GM18520 (cell line): ENCODE measurements around the gene RANBP10.

Experiments used
- ATAC-seq: cut with Tn5 transposase; IDR thresholded peaks from one replicate; pipeline ENCODE4 v1.9.1; 2021; ENCODE audit not compliant: unreplicated experiment

RANBP10 gene

DNA sequence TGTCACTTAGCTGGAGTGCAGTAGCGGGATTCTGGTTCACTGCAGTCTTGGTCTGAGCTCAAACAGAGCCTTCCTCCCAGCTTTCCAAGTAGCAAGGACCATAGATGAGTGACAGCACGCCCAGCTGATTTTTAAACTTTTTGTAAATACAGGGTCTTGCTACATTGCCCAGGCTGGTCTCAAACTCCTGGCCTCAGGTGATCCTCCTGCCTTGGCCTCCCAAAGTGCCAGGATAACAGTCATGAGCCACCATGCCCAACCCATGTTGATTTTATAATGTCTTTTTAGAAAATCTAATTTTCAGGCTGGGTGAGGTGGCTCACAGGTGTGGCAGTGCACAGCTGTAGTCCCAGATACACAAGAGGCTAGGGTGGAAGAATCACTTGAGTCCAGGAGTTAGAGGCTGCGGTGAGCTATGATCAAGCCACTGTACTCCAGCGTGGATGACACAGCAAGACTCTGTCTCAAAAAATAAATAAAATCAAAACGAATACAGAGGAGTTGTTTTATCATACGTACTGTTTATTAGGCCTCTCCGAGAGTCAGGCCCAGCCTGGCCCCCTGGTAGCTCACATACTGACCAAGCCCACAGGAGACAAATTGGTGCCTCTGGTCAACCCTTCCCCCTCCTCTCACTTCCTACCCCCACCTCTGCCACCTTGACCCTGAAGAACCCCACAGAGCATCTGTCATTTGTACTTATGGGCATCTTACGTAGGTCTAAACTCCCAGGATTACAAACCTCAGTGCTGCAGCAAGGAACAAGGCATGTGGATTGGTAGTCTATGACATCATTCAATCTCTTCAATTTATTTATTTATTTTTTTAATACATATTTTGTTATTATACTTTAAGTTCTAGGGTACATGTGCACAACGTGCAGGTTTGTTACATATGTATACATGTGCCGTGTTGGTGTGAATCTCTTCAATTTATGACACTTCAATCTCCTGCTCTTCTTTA lies 126.1 kb downstream of the RANBP10 start:
- ATAC-seq: no peak

GRCh38 chr16:67678354-67679023 lies 127.9 kb downstream of the RANBP10 start:
- no peak for ATAC-seq

GRCh38 chr16:67677712-67678111 lies 128.6 kb downstream of the RANBP10 start:
- ATAC-seq: no peak

GRCh38 chr16:67676939-67677338 lies 129.4 kb downstream of the RANBP10 start:
- ATAC-seq: no peak

GRCh38 chr16:67676516-67676915 lies 129.8 kb downstream of the RANBP10 start:
- ATAC-seq: no peak

- no peak for ATAC-seq
Observed at GRCh38 chr16:67675999-67676398, 130.4 kb downstream of the RANBP10 start.

DNA sequence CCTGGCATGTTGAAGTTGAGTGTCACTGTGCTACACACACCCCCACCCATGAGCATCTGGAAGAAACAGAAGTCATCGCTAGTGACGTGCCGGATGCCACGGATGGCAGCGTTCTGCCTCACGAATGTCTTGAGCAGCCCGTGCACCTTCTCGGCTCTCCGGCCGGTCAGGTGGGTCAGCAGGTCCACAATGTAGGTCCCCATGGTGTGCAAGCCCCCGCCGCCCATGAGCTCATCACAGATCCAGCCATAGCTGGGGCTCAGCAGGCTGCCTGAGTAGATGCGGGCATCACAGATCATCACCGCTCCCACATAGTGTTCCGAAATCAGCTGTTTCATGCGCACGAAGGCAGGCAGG lies 130.8 kb downstream of the RANBP10 start:
- no peak for ATAC-seq

- no peak for ATAC-seq
Observed at GRCh38 chr16:67674851-67675578, 131.3 kb downstream of the RANBP10 start.

DNA sequence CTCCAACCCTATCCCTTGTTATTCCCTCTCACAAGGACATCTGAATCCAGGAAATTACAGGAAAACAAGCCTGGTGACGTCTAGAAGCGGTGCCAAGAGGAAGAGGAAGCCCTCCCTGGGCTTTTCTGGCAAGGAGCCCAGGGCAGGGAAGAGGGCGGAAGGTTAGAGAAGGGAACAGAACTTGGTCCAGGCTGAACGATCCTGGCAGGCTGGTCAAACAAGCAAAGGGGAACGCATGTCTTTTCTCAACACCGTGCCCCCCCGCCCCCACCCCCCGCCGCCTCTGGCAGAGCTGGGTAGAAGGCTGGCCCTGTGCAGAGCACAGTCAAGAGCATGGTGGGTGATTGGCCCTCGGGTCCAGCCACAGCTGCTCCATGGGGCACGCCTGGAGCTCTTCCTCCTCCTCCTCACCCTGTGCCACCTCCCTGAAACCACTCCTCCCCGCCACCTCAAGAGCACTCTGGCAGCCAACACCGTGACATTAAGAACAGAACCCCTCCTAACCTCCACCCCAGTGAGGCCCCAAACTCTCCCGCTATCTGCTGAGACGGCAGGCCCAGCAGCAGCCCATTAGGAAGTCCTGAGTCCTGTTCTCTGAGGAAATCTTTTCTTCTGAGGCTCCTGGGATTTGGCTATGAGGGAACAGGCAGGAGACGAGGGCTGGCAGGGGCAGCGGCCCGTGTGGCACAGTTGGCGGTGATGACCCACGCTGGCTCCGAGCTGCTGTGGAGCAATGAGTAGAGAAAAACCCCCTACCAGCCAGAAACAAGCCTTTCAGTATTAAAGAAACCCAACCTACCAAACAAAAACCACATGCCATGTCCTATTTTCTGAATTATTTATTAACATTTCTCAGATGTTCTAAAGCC lies 132.4 kb downstream of the RANBP10 start:
- ATAC-seq: no peak
